ENCODE data around the gene DUSP21.

DNA sequence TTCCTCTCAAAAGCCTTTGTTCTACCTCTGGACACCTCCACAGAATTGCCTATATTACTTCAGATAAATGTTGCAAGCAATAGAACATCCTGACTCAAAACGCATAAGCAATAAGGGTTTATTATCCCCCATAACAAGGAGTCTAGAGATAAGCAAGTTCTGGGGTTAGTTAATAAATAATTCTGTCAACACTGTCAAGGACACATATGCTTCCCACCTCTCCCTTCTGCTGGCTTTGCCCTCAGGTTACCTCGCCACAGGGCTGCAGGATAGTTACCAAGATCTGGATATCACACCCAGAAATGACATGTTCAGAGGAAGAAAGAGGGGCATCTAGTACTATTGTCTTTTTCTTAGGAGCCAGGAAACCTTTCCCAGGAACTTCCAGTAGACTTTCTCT lies 14.0 kb upstream of the DUSP21 start:
- TF ChIP-seq TAF1 (IDR thresholded peaks at IDR 0.05; ENCODE audit: low read depth) (no peak), EP300 (IDR thresholded peaks at IDR 0.05; ENCODE audit: borderline replicate concordance) (no peak), EGR1 (IDR thresholded peaks at IDR 0.05) (no peak), RAD21 (IDR thresholded peaks at IDR 0.05; ENCODE audit: low read depth) (no peak), CREB1 (IDR thresholded peaks at IDR 0.05; ENCODE audit: low read depth) (no peak), NFIC (IDR thresholded peaks at IDR 0.05) (no peak), TCF12 (IDR thresholded peaks at IDR 0.05; ENCODE audit: low read depth) (no peak)
- TF ChIP-seq, protein P1, sequence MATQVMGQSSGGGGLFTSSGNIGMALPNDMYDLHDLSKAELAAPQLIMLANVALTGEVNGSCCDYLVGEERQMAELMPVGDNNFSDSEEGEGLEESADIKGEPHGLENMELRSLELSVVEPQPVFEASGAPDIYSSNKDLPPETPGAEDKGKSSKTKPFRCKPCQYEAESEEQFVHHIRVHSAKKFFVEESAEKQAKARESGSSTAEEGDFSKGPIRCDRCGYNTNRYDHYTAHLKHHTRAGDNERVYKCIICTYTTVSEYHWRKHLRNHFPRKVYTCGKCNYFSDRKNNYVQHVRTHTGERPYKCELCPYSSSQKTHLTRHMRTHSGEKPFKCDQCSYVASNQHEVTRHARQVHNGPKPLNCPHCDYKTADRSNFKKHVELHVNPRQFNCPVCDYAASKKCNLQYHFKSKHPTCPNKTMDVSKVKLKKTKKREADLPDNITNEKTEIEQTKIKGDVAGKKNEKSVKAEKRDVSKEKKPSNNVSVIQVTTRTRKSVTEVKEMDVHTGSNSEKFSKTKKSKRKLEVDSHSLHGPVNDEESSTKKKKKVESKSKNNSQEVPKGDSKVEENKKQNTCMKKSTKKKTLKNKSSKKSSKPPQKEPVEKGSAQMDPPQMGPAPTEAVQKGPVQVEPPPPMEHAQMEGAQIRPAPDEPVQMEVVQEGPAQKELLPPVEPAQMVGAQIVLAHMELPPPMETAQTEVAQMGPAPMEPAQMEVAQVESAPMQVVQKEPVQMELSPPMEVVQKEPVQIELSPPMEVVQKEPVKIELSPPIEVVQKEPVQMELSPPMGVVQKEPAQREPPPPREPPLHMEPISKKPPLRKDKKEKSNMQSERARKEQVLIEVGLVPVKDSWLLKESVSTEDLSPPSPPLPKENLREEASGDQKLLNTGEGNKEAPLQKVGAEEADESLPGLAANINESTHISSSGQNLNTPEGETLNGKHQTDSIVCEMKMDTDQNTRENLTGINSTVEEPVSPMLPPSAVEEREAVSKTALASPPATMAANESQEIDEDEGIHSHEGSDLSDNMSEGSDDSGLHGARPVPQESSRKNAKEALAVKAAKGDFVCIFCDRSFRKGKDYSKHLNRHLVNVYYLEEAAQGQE (IDR thresholded peaks at IDR 0.05; ENCODE audit: low read depth) = no peak
- TF ChIP-seq, protein P2, sequence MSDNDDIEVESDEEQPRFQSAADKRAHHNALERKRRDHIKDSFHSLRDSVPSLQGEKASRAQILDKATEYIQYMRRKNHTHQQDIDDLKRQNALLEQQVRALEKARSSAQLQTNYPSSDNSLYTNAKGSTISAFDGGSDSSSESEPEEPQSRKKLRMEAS (IDR thresholded peaks at IDR 0.05) = no peak
- TF ChIP-seq, protein P3, sequence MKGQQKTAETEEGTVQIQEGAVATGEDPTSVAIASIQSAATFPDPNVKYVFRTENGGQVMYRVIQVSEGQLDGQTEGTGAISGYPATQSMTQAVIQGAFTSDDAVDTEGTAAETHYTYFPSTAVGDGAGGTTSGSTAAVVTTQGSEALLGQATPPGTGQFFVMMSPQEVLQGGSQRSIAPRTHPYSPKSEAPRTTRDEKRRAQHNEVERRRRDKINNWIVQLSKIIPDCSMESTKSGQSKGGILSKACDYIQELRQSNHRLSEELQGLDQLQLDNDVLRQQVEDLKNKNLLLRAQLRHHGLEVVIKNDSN (IDR thresholded peaks at IDR 0.05) = no peak
